CD8-positive, alpha-beta memory T cell (primary cell): Measurements from ENCODE around the gene COL9A3. TPM values are rescaled to one million over a fixed set of nuclear protein-coding genes. Genes with fewer than 3 reads are reported as not detected.

Source experiments
- CTCF ChIA-PET: fragments of 350-600 bp; sonication (Branson Sonifier 250); formaldehyde crosslinking; loops from one replicate; lab custom pipeline; 2021; ENCODE audit warnings: antibody characterized with exemption; lab: Charles Lee
- POLR2A ChIA-PET: fragments of 350-600 bp; sonication (Branson Sonifier 250); formaldehyde crosslinking; loops from one replicate; lab custom pipeline; 2021; ENCODE audit warnings: antibody characterized with exemption; lab: Charles Lee
- DNase-seq, 5 donors: peaks; one replicate each; pipeline versions ENCODE4 v3.0.0 to v3.0.0-alpha.2; 2020 to 2022; ENCODE audit warnings: mixed read lengths in 1 of 5
- H3K27ac ChIP-seq: one replicate; pipeline ENCODE4 v1.7.0; 2013; ENCODE audit warnings: low read depth, mild to moderate bottlenecking, low read length, moderate library complexity
- H3K27me3 ChIP-seq: 2 replicates; pipeline ENCODE4 v1.7.0; 2013; ENCODE audit warnings: low read length, mild to moderate bottlenecking; ENCODE audit not compliant: insufficient read depth, poor library complexity, severe bottlenecking
- H3K36me3 ChIP-seq: 2 replicates; pipeline ENCODE4 v1.7.0; 2013; ENCODE audit warnings: mild to moderate bottlenecking, low read length, moderate library complexity; ENCODE audit not compliant: insufficient read depth
- H3K4me1 ChIP-seq: 2 replicates; pipeline ENCODE4 v1.7.0; 2013; ENCODE audit warnings: mild to moderate bottlenecking, low read length, moderate library complexity; ENCODE audit not compliant: insufficient read depth
- H3K4me3 ChIP-seq: 2 replicates; pipeline ENCODE4 v1.7.0; 2013; ENCODE audit warnings: mild to moderate bottlenecking, low read length
- H3K9me3 ChIP-seq: 2 replicates; pipeline ENCODE4 v1.7.0; 2013; ENCODE audit warnings: mild to moderate bottlenecking, low read length
- H3K27ac Mint-ChIP-seq, 8 donors: one replicate each; pipeline ENCODE4 v1.8.0; 2020 to 2021; ENCODE audit warnings: mixed read lengths in 8 of 8, mild to moderate bottlenecking in 6 of 8, inconsistent platforms in 3 of 8, moderate library complexity in 3 of 8
- H3K27me3 Mint-ChIP-seq, 2 donors: one replicate each; pipeline ENCODE4 v1.8.0; 2020 to 2021; ENCODE audit warnings: mixed read lengths in 2 of 2, mild to moderate bottlenecking in 1 of 2, moderate library complexity in 1 of 2
- H3K36me3 Mint-ChIP-seq, 3 donors: one replicate each; pipeline ENCODE4 v1.8.0; 2020 to 2021; ENCODE audit warnings: mixed read lengths in 3 of 3, inconsistent platforms in 1 of 3, mild to moderate bottlenecking in 1 of 3
- H3K4me1 Mint-ChIP-seq, 3 donors: one replicate each; pipeline ENCODE4 v1.8.0; 2020 to 2021; ENCODE audit warnings: mixed read lengths in 3 of 3, inconsistent platforms in 1 of 3, mild to moderate bottlenecking in 1 of 3
- H3K4me3 Mint-ChIP-seq, 7 donors: one replicate each; pipeline ENCODE4 v1.8.0; 2020 to 2021; ENCODE audit warnings: mixed read lengths in 7 of 7, mild to moderate bottlenecking in 6 of 7, moderate library complexity in 4 of 7, inconsistent platforms in 2 of 7
- H3K9me3 Mint-ChIP-seq, 5 donors: one replicate each; pipeline ENCODE4 v1.8.0; 2020 to 2022; ENCODE audit warnings: mixed read lengths in 5 of 5, mild to moderate bottlenecking in 3 of 5, moderate library complexity in 2 of 5, inconsistent platforms in 1 of 5
- polyA plus RNA-seq: library from polyadenylated mRNA; unstranded; fragments of 300-500 nt; fragmentation: Illumina TruSeq; gene quantifications from one replicate; pipeline ENCODE4 v1.2.3, GENCODE V29; 2021
- total RNA-seq, 2 experiments: library from RNA; stranded (reverse); gene quantifications; one replicate each; pipeline ENCODE4 v1.2.3, GENCODE V29; 2021

COL9A3 gene
- total and polyA plus RNA-seq, 3 experiments from 2014 or later, result not detected

GRCh38 chr20:62860391-62860923 lies 43.6 kb downstream of the COL9A3 start:
- Mint-ChIP-seq H3K4me1 (peaks cover 12 to 21% (median 19%) of the 10 kb centered on the region in 3 donors), H3K27me3 (peaks cover 0 to 2% of the 10 kb centered on the region in 2 donors), H3K4me3 (peak overlapping the region; percentile 72 to 88 (median 76)), H3K36me3 (peaks cover 6 to 8% (median 7%) of the 10 kb centered on the region in 3 donors), H3K27ac (peak overlapping the region in 6 of 8 donors; percentile 19 to 81 (median 76)), H3K9me3 (peaks cover 0 to 2% (median 0%) of the 10 kb centered on the region in 5 donors)
- ChIA-PET POLR2A (interaction anchor here (1.2 kb wide), 1 partner anchor 56 kb away, joined by 3 read pairs; the partner anchor contains the start of gene OGFR), CTCF (interaction anchor here (1.0 kb wide), 1 partner anchor 52 kb away, joined by 3 read pairs; no protein-coding TSS in a partner anchor)
- H3K36me3 ChIP-seq, result peaks cover 3% of the 10 kb centered on the region
- H3K27me3 ChIP-seq, result no peaks in the 10 kb centered on the region
- H3K9me3 ChIP-seq, result no peaks in the 10 kb centered on the region
- DNase-seq, result no peak
- peaks cover 8% of the 10 kb centered on the region for H3K4me1 ChIP-seq
- H3K27ac ChIP-seq, result no peak overlapping the region
- H3K4me3 ChIP-seq, result no peak overlapping the region

GRCh38 chr20:62860924-62861691 lies 44.3 kb downstream of the COL9A3 start:
- H3K27ac Mint-ChIP-seq, result peak overlapping the region in 2 of 8 donors; percentile 53 to 73
- H3K27me3 ChIP-seq, result no peaks in the 10 kb centered on the region
- POLR2A ChIA-PET, result interaction anchor here (0.6 to 1.8 kb wide), 6 partner anchors 57 to 1121 kb away, joined by 3 to 16 read pairs (median 4); partner anchors contain the start of genes MRGBP and OGFR
- H3K4me3 ChIP-seq, result no peak overlapping the region
- CTCF ChIA-PET, result interaction anchor here (1.2 to 2.4 kb wide), 2 partner anchors 10 to 14 kb away, joined by 4 to 9 read pairs; no protein-coding TSS in a partner anchor
- peaks cover 0 to 2% (median 0%) of the 10 kb centered on the region in 5 donors for H3K9me3 Mint-ChIP-seq
- peaks cover 8% of the 10 kb centered on the region for H3K4me1 ChIP-seq
- H3K4me1 Mint-ChIP-seq, result peaks cover 12 to 21% (median 19%) of the 10 kb centered on the region in 3 donors
- H3K27ac ChIP-seq, result no peak overlapping the region
- H3K4me3 Mint-ChIP-seq, result peak overlapping the region in 4 of 7 donors; percentile 47 to 87 (median 58)
- peaks cover 6 to 8% (median 7%) of the 10 kb centered on the region in 3 donors for H3K36me3 Mint-ChIP-seq
- no peaks in the 10 kb centered on the region for H3K9me3 ChIP-seq
- peaks cover 0 to 2% of the 10 kb centered on the region in 2 donors for H3K27me3 Mint-ChIP-seq
- H3K36me3 ChIP-seq, result peaks cover 3% of the 10 kb centered on the region
- DNase-seq, result peak; percentile 38 to 74 (median 64)

GRCh38 chr20:62861726-62862336 lies 45.0 kb downstream of the COL9A3 start, which contains the start of gene TCFL5:
Gene TCFL5 (minus strand): TSS chr20:62861822. CDS start chr20:62861670, 152 bp downstream.
- Histone ChIP-seq H3K9me3 (no peaks in the 10 kb centered on the region), H3K4me1 (peaks cover 8% of the 10 kb centered on the region), H3K27me3 (no peaks in the 10 kb centered on the region), H3K4me3 (no peak within 1 kb of the TSS), H3K36me3 (peaks cover 3% of the 10 kb centered on the region), H3K27ac (peak within 1 kb of the TSS; percentile 24)
- H3K27me3 Mint-ChIP-seq, result peaks cover 0 to 2% of the 10 kb centered on the region in 2 donors
- H3K4me3 Mint-ChIP-seq, result peak within 1 kb of the TSS; percentile 58 to 88 (median 74)
- H3K27ac Mint-ChIP-seq, result peak within 1 kb of the TSS; percentile 53 to 92 (median 86)
- H3K36me3 Mint-ChIP-seq, result peaks cover 5 to 8% (median 7%) of the 10 kb centered on the region in 3 donors
- POLR2A ChIA-PET, result interaction anchor here (0.6 to 1.8 kb wide), 8 partner anchors 58 to 1120 kb away, joined by 3 to 16 read pairs (median 4); partner anchors contain the start of genes MRGBP and OGFR
- H3K9me3 Mint-ChIP-seq, result peaks cover 0 to 2% (median 0%) of the 10 kb centered on the region in 5 donors
- H3K4me1 Mint-ChIP-seq, result peaks cover 12 to 21% (median 19%) of the 10 kb centered on the region in 3 donors
- CTCF ChIA-PET, result interaction anchor here (1.2 to 2.4 kb wide), 2 partner anchors 9 to 13 kb away, joined by 4 to 9 read pairs; no protein-coding TSS in a partner anchor
- peak; percentile 88 to 94 (median 90) for DNase-seq

GRCh38 chr20:62864207-62864606 lies 47.4 kb downstream of the COL9A3 start:
- ChIA-PET POLR2A (no interaction called here), CTCF (no interaction called here)
- Histone ChIP-seq H3K4me3 (no peak overlapping the region), H3K9me3 (no peaks in the 10 kb centered on the region), H3K4me1 (peaks cover 8% of the 10 kb centered on the region), H3K27me3 (no peaks in the 10 kb centered on the region), H3K27ac (no peak overlapping the region), H3K36me3 (no peaks in the 10 kb centered on the region)
- Mint-ChIP-seq H3K27ac (peak overlapping the region in 1 of 8 donors; percentile 24), H3K4me1 (peaks cover 12 to 15% (median 13%) of the 10 kb centered on the region in 3 donors), H3K9me3 (peaks cover 0 to 2% (median 0%) of the 10 kb centered on the region in 5 donors), H3K27me3 (peaks cover 0 to 2% of the 10 kb centered on the region in 2 donors), H3K4me3 (peak overlapping the region in 1 of 7 donors; percentile 24), H3K36me3 (no peaks in the 10 kb centered on the region)
- no peak for DNase-seq

- Histone ChIP-seq H3K27me3 (no peaks in the 10 kb centered on the region), H3K27ac (no peak overlapping the region), H3K36me3 (no peaks in the 10 kb centered on the region), H3K4me3 (no peak overlapping the region), H3K4me1 (peaks cover 5% of the 10 kb centered on the region), H3K9me3 (no peaks in the 10 kb centered on the region)
- H3K4me1 Mint-ChIP-seq, result peaks cover 13 to 22% (median 17%) of the 10 kb centered on the region in 3 donors
- ChIA-PET CTCF (interaction anchor here (1.0 to 1.9 kb wide), 2 partner anchors 82 kb away, joined by 4 to 5 read pairs; no protein-coding TSS in a partner anchor), POLR2A (no interaction called here)
- peaks cover 0 to 4% of the 10 kb centered on the region in 2 donors for H3K27me3 Mint-ChIP-seq
- H3K36me3 Mint-ChIP-seq, result no peaks in the 10 kb centered on the region
- no peak for DNase-seq
- no peak overlapping the region for H3K4me3 Mint-ChIP-seq
- no peak overlapping the region for H3K27ac Mint-ChIP-seq
- no peaks in the 10 kb centered on the region for H3K9me3 Mint-ChIP-seq
Observed at GRCh38 chr20:62872184-62872847, 55.5 kb downstream of the COL9A3 start.

- no peaks in the 10 kb centered on the region for H3K9me3 ChIP-seq
- ChIA-PET CTCF (interaction anchor here (1.1 to 1.9 kb wide), 2 partner anchors 81 to 136 kb away, joined by 4 to 5 read pairs; no protein-coding TSS in a partner anchor), POLR2A (no interaction called here)
- no peak overlapping the region for H3K27ac ChIP-seq
- Mint-ChIP-seq H3K36me3 (no peaks in the 10 kb centered on the region), H3K9me3 (no peaks in the 10 kb centered on the region), H3K4me3 (no peak overlapping the region), H3K27me3 (peaks cover 0 to 4% of the 10 kb centered on the region in 2 donors), H3K27ac (peak overlapping the region in 1 of 8 donors; percentile 57), H3K4me1 (peaks cover 13 to 22% (median 17%) of the 10 kb centered on the region in 3 donors)
- H3K27me3 ChIP-seq, result no peaks in the 10 kb centered on the region
- DNase-seq, result no peak
- H3K4me1 ChIP-seq, result peaks cover 5% of the 10 kb centered on the region
- H3K4me3 ChIP-seq, result no peak overlapping the region
- no peaks in the 10 kb centered on the region for H3K36me3 ChIP-seq
Observed at GRCh38 chr20:62872862-62873261, 56.0 kb downstream of the COL9A3 start.

GRCh38 chr20:62873280-62873679 lies 56.4 kb downstream of the COL9A3 start:
- POLR2A ChIA-PET, result no interaction called here
- Histone ChIP-seq H3K4me1 (peaks cover 5% of the 10 kb centered on the region), H3K36me3 (no peaks in the 10 kb centered on the region), H3K27ac (no peak overlapping the region), H3K27me3 (no peaks in the 10 kb centered on the region), H3K4me3 (no peak overlapping the region), H3K9me3 (no peaks in the 10 kb centered on the region)
- H3K27ac Mint-ChIP-seq, result peak overlapping the region in 3 of 8 donors; percentile 35 to 91 (median 68)
- H3K4me1 Mint-ChIP-seq, result peaks cover 13 to 22% (median 17%) of the 10 kb centered on the region in 3 donors
- peak overlapping the region in 1 of 7 donors; percentile 56 for H3K4me3 Mint-ChIP-seq
- H3K27me3 Mint-ChIP-seq, result peaks cover 0 to 4% of the 10 kb centered on the region in 2 donors
- no peak for DNase-seq
- CTCF ChIA-PET, result interaction anchor here (1.1 to 1.9 kb wide), 2 partner anchors 81 to 136 kb away, joined by 4 to 5 read pairs; no protein-coding TSS in a partner anchor
- peaks cover 0 to 2% (median 0%) of the 10 kb centered on the region in 3 donors for H3K36me3 Mint-ChIP-seq
- no peaks in the 10 kb centered on the region for H3K9me3 Mint-ChIP-seq
